ENCODE data around the gene SPOCK1. TPM values are rescaled to one million over a fixed set of nuclear protein-coding genes. Genes with fewer than 3 reads are reported as not detected.

Gene SPOCK1
- total and polyA plus RNA-seq, 2 experiments from 2014 or later, result 8.2 to 10.5 TPM

- TF ChIP-seq JUNB (IDR thresholded peaks at IDR 0.05; ENCODE audit: unreplicated experiment), result no peak
- TF ChIP-seq, protein P1, sequence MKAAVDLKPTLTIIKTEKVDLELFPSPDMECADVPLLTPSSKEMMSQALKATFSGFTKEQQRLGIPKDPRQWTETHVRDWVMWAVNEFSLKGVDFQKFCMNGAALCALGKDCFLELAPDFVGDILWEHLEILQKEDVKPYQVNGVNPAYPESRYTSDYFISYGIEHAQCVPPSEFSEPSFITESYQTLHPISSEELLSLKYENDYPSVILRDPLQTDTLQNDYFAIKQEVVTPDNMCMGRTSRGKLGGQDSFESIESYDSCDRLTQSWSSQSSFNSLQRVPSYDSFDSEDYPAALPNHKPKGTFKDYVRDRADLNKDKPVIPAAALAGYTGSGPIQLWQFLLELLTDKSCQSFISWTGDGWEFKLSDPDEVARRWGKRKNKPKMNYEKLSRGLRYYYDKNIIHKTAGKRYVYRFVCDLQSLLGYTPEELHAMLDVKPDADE (IDR thresholded peaks at IDR 0.05), result no peak
- TF ChIP-seq, protein P2, sequence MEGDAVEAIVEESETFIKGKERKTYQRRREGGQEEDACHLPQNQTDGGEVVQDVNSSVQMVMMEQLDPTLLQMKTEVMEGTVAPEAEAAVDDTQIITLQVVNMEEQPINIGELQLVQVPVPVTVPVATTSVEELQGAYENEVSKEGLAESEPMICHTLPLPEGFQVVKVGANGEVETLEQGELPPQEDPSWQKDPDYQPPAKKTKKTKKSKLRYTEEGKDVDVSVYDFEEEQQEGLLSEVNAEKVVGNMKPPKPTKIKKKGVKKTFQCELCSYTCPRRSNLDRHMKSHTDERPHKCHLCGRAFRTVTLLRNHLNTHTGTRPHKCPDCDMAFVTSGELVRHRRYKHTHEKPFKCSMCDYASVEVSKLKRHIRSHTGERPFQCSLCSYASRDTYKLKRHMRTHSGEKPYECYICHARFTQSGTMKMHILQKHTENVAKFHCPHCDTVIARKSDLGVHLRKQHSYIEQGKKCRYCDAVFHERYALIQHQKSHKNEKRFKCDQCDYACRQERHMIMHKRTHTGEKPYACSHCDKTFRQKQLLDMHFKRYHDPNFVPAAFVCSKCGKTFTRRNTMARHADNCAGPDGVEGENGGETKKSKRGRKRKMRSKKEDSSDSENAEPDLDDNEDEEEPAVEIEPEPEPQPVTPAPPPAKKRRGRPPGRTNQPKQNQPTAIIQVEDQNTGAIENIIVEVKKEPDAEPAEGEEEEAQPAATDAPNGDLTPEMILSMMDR (conservative IDR thresholded peaks at IDR 0.05; ENCODE audit: low read depth in 2 of 2), result no peak
Measured at GRCh38 chr5:137275083-137275482, 224.0 kb downstream of the SPOCK1 start (continued).

DNA sequence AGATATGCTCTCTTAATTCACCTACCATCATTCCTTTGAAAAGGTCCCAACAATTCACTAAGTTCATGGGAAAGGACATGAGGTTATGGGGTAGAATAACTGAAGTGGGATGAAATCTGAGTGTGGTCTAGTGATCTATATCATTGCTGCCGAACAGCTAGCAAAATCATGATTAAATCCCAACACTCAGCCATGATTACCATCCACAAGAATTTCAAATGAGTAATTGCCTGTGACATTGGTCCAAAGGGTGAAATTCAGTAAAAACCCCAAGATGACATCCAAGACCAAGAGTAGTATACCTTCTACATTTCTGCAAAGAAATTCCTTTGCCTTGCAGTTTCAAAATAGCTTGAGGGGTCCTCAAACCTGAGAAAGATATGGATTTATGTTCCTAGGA lies 225.6 kb downstream of the SPOCK1 start:
- DNase-seq (ENCODE audit: low spot score), result no peak
- ATAC-seq, result no peak
- no peaks in the 10 kb centered on the region for H4K20me1 ChIP-seq (replicated peaks; ENCODE audit: insufficient read depth)
- H3K4me2 ChIP-seq, result no peak overlapping the region
- no peaks in the 10 kb centered on the region; the same call in 2 of the 3 replicates for H3K36me3 Mint-ChIP-seq (ENCODE audit: low read depth)
- no peak overlapping the region for H3K4me3 ChIP-seq
- H3K27ac Mint-ChIP-seq, result no peak overlapping the region
- no peak overlapping the region for H3K4me3 Mint-ChIP-seq
- H3F3A ChIP-seq (replicated peaks; ENCODE audit: low read depth), result no peaks in the 10 kb centered on the region
- H3K9me3 Mint-ChIP-seq, result no peaks in the 10 kb centered on the region
- H3K4me1 Mint-ChIP-seq, result peaks cover 5% of the 10 kb centered on the region
- no peaks in the 10 kb centered on the region for H3K27me3 ChIP-seq (ENCODE audit: insufficient read depth)
- H3K27ac ChIP-seq (ENCODE audit: low read depth), result no peak overlapping the region
- H3K9me2 ChIP-seq (ENCODE audit: insufficient read depth), result no peaks in the 10 kb centered on the region
- peaks cover 2% of the 10 kb centered on the region for H3K27me3 Mint-ChIP-seq (ENCODE audit: insufficient read depth, low read depth, poor library complexity)
- H2AFZ ChIP-seq, result no peak overlapping the region
- no peaks in the 10 kb centered on the region for H3K79me2 ChIP-seq (replicated peaks; ENCODE audit: insufficient read depth)
- H3K36me3 ChIP-seq (ENCODE audit: insufficient read depth), result no peaks in the 10 kb centered on the region
- no peaks in the 10 kb centered on the region for H3K4me1 ChIP-seq (ENCODE audit: insufficient read depth)
- no peak for TF ChIP-seq POLR2AphosphoS5 (IDR thresholded peaks at IDR 0.05; ENCODE audit: low read depth)
- TF ChIP-seq ZNF114 (CRISPR knock-in tag; IDR thresholded peaks at IDR 0.05), result no peak
- TF ChIP-seq ZNF462 (CRISPR knock-in tag; IDR thresholded peaks at IDR 0.05), result no peak
- no peak for TF ChIP-seq STAT1 (IDR thresholded peaks at IDR 0.05; ENCODE audit: unreplicated experiment)
- no peak for TF ChIP-seq JUNB (IDR thresholded peaks at IDR 0.05; ENCODE audit: unreplicated experiment)
- no peak for TF ChIP-seq ZNF331 (CRISPR knock-in tag; IDR thresholded peaks at IDR 0.05; ENCODE audit: low read depth)
- TF ChIP-seq, protein P2 (conservative IDR thresholded peaks at IDR 0.05; ENCODE audit: low read depth in 2 of 2), result no peak
- TF ChIP-seq EZH2 (IDR thresholded peaks at IDR 0.05; ENCODE audit: low read depth, unreplicated experiment), result no peak
- TF ChIP-seq REST (IDR thresholded peaks at IDR 0.05; ENCODE audit: unreplicated experiment), result no peak

Measured in GM23338 (cell line).